GM12891 (cell line): ENCODE measurements around the gene C10orf67.

Experiments
- PAX5 ChIP-seq: IDR thresholded peaks from 2 replicates; pipeline ENCODE4 v1.6.1; 2011; ENCODE audit warnings: low read length, moderate library complexity, mild to moderate bottlenecking; ENCODE audit not compliant: insufficient read depth, severe bottlenecking
- POLR2A ChIP-seq: IDR thresholded peaks from 2 replicates; pipeline ENCODE4 v1.6.1; 2011; ENCODE audit warnings: low read depth, low read length, control low read depth
- POLR2AphosphoS5 ChIP-seq: IDR thresholded peaks from 2 replicates; pipeline ENCODE4 v1.6.1; 2011; ENCODE audit warnings: low read depth, low read length, control low read depth
- TAF1 ChIP-seq: IDR thresholded peaks from 2 replicates; pipeline ENCODE4 v1.6.1; 2011; ENCODE audit warnings: low read depth, low read length, control low read depth

DNA sequence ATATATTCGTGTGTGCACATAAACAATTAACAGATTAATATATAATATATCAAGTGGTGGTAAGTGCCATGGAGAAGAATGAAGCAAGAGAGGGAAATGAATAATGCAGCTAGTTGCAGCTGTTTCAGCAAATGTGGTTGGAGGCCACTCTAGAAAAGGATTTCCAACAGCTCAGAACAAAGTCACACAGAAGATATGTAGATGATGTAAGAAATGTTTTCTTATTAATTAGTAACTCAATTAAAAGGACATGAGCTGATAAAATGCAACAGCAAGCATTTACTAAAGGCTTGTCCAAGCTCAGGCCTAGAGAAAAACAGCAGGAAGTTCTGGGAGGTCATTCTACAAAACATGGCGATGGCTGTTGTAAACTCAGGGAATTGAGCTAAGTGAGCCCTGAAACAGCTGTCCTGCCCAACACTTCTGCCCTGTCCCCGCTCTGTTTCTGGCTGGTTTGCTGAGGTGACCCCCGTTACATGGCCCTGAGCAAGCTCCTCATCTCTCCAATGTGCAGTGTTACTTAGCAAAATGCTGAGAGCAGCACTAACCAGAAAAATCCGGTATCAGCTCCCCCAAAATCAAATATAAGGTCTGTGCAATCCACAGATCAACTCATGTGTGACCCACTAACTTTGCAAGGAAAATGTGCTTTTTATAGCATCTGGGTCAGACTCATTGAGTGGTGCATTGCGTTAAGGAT is 23.4 kb upstream of the C10orf67 start:
- TF ChIP-seq POLR2AphosphoS5: no peak
- TF ChIP-seq POLR2A: no peak
- TF ChIP-seq TAF1: no peak
- TF ChIP-seq PAX5: no peak
